ENCODE results near the gene F5.
"Not testable (repeated sequence)": the region's sequence is repeated elsewhere in the genome, so short reads cannot be mapped to it uniquely, and the experiment has no call there.

The F5 gene

DNA sequence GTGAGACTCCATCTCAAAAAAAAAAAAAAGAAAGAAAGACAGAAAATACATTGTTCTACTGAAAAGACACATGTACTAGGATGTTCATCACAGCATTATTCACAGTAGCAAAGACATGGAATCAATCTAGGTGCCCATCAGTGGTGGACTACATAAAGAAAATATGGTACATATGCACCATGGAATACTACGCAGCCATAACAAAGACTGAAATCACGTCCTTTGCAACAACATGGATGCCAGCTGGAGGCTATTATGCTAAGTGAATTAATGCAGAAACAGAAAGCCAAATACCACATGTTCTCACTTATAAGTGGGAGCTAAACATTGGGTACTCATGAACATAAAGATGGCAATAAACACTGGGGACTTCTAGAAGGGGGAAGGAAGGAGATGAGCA lies 51.6 kb downstream of the F5 start:
- no peak for DNase-seq

- DNase-seq, result not testable (repeated sequence)
Measured at GRCh38 chr1:169533528-169534190, 52.6 kb downstream of the F5 start.

GRCh38 chr1:169530448-169530847 lies 55.8 kb downstream of the F5 start:
- DNase-seq, result no peak

DNA sequence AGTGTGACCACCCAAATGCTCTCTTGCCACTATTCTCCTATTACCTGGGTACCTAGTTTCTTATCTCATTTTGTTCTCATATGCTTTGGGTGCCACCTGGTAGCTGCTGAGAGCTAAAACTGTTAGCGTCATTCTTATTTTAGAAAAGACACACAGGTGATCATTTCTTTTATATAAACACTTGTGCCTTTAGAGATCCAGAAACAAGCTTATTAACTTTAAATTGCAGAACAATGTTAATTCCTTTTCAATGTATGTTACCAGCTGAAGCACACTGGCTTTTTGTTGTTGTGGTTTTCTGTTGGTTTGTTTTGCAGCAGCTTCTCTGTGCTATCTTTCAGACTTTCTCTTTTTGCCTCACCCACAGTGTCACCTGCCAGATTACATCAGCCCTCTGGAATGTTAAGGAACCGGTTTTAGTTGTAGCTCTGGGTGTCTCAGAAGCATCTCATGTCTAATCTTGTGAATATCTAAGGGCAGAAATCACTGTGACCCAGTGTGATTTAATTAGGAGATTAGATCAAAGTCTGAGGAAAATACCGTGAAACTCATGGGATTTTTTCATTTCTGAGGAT lies 57.1 kb downstream of the F5 start:
- DNase-seq, result no peak

GRCh38 chr1:169528215-169529067 lies 57.8 kb downstream of the F5 start:
- no peak for DNase-seq

GRCh38 chr1:169527451-169528214 lies 58.6 kb downstream of the F5 start:
- no peak for DNase-seq

- DNase-seq, result no peak
Measured at GRCh38 chr1:169527001-169527400, 59.3 kb downstream of the F5 start.

DNA sequence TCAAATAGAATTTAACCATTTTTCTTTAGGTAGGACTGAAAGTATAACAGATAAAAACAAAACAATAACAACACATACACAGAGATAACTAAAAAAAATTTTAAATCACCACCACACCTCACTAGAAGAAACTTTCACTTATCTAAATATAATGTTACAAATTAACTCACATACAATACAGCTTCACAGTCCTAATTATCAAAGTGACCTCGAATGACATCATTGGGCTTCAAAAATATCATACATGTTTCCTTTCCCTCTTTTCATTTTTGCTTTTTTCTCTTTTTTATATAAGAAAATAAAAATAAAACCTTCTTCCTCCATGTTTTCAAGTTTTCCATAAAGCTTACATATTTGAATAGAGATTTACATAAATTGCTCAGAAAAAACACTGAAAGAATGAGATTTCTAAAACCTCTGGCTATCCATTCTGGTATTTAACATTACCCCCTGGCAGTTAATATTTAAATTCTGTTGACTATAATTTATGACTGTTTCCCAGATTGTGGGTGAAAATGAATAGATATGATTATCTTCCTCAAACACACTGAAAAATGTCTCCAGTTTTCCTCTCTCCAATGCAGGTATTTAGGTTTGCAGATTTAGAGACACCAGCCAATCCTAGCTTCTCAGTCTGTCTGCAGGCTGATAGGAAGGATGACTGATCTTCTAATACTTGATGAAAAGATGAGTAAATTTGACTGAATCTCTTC lies 60.0 kb downstream of the F5 start:
- DNase-seq, result no peak

DNA sequence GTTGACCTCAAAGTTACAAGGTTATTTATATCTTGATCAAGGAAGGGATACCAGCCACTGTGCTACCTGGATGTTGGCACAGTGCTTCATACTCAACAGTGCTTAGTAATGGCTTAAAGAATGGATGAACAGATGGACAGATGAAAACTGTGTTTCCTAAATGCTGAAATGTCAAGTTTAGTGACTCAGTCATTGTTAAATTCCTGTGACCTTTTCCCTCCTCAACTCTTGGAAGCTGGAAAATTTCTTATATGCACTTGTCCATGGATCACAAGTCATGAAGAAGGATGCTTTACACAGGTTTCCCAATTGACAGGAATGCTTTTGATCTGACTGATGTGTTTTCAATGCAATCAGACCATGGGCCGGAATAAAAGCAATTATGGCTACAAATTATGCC lies 60.9 kb downstream of the F5 start:
- no peak for DNase-seq

GRCh38 chr1:169523904-169524303 lies 62.4 kb downstream of the F5 start:
- DNase-seq, result no peak

GRCh38 chr1:169521226-169521625 lies 65.1 kb downstream of the F5 start:
- no peak for DNase-seq

GRCh38 chr1:169517558-169518186 lies 68.6 kb downstream of the F5 start:
- DNase-seq, result no peak

- no peak for DNase-seq
Measured at GRCh38 chr1:169515641-169516040, 70.6 kb downstream of the F5 start.

- DNase-seq, result no peak
Measured at GRCh38 chr1:169514566-169515270, 71.6 kb downstream of the F5 start.

- no peak for DNase-seq
Measured at GRCh38 chr1:169513208-169513607, 73.1 kb downstream of the F5 start.

DNA sequence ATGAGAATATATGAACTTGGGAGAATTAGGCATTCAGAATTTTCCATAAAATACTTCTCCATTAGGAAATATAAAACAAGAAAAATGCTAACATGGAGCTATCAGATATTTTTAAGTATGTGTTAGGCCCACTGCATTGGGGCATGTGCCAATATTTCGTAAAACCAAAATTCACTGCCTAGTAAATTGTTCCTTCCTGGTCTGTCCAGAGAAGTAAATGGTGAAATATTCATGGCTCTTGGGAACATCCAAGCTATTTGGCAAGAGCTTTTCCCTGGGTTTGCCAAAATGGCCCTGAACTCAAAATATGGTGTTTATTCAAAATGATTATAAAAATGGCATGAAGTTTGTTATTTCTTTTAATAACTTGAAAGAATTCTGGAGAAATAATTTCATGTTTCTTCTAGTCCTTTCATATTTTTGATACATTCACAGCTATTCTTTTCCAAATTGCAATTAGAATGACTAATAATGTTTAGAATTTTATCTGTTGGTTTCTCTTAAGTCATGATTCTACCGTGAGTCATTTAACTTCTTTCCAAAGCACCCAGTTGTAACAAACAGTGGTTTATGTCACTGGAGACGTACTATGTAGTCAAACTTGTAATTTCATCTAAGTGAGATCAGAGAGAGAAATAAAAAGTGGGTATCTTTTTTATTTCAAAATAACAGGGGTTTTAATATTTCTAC lies 74.8 kb downstream of the F5 start:
- no peak for DNase-seq

- no peak for DNase-seq
Measured at GRCh38 chr1:169510060-169510459, 76.2 kb downstream of the F5 start.

DNA sequence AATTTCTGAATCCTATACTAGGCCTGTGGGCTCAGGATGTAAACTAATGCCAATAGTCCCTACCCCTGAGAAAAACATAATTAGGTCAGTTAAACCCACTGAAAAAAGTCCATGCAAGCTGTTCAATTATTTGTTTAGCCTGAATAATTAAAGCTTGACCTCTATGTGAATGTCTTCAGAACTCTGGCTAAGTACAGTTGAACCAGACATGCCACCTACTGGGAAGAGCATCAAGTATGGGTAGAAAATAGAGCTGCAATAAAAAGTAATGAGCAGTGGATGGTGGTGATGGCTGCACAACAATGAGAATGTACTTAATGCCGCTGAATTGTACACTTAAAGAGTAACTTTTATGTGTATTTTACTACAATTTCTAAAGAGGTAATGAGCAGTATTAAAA lies 76.9 kb downstream of the F5 start:
- DNase-seq, result no peak

GRCh38 chr1:169508432-169509338 lies 77.6 kb downstream of the F5 start:
- no peak for DNase-seq

- DNase-seq, result no peak
Measured at GRCh38 chr1:169507413-169507812, 78.9 kb downstream of the F5 start.

Measured in activated CD4-positive, CD25-positive, alpha-beta regulatory T cell (primary cell).